H1 (cell line): Measurements from ENCODE around the gene OXNAD1. TPM values are rescaled to one million over a fixed set of nuclear protein-coding genes. Genes with fewer than 3 reads are reported as not detected.

ENCODE experiments used
- CTCF ChIA-PET: fragments of 300-600 bp; sonication (Branson Sonifier 250); formaldehyde crosslinking; loops from one replicate; lab custom pipeline; 2021; ENCODE audit not compliant: partially characterized antibody; lab: Charles Lee
- POLR2A ChIA-PET: fragments of 300-600 bp; sonication (Branson Sonifier 250); formaldehyde crosslinking; loops from one replicate; lab custom pipeline; 2021; ENCODE audit warnings: inconsistent platforms; ENCODE audit not compliant: partially characterized antibody; lab: Charles Lee
- DNase-seq, 2 experiments: peaks; one replicate each; pipeline versions ENCODE4 v3.0.0 to v3.0.0-alpha.2; 2010 to 2022; ENCODE audit warnings: low spot score in 2 of 2, low read depth in 1 of 2, mixed read lengths in 1 of 2
- FAIRE-seq: peaks from 2 replicates; lab custom pipeline; 2011; peaks lifted over from hg19 to GRCh38; lab: Jason Lieb, UNC
- H2AFZ ChIP-seq: 2 replicates; pipeline ENCODE4 v1.8.1; 2012; ENCODE audit warnings: low read length, inconsistent platforms
- H2AK5ac ChIP-seq: 2 replicates; pipeline ENCODE4 v1.6.1; 2013; ENCODE audit warnings: low read depth, low read length
- H2BK120ac ChIP-seq: replicated peaks from 2 replicates; pipeline ENCODE3; 2013; ENCODE audit warnings: low read depth, low read length, inconsistent platforms
- H2BK12ac ChIP-seq: 2 replicates; pipeline ENCODE4 v1.6.1; 2013; ENCODE audit warnings: low read depth, low read length
- H2BK15ac ChIP-seq: 2 replicates; pipeline ENCODE4 v1.6.1; 2013; ENCODE audit warnings: low read length
- H2BK20ac ChIP-seq: 2 replicates; pipeline ENCODE4 v1.6.1; 2013; ENCODE audit warnings: low read length
- H2BK5ac ChIP-seq: 2 replicates; pipeline ENCODE4 v1.6.1; 2013; ENCODE audit warnings: low read depth, low read length
- H3K14ac ChIP-seq: 2 replicates; pipeline ENCODE4 v1.6.1; 2013; ENCODE audit warnings: inconsistent platforms; ENCODE audit not compliant: insufficient read length
- H3K18ac ChIP-seq: 2 replicates; pipeline ENCODE4 v1.6.1; 2013; ENCODE audit warnings: low read length; ENCODE audit errors: extremely low read depth
- H3K23ac ChIP-seq: 2 replicates; pipeline ENCODE4 v1.6.1; 2013; ENCODE audit warnings: inconsistent platforms; ENCODE audit not compliant: insufficient read length
- H3K23me2 ChIP-seq: 2 replicates; pipeline ENCODE4 v1.6.1; 2013; ENCODE audit warnings: low read depth, low read length
- H3K27ac ChIP-seq: 2 replicates; pipeline ENCODE4 v1.6.1; 2011; ENCODE audit warnings: low read depth, low read length, inconsistent platforms
- H3K27me3 ChIP-seq, 4 experiments: replicated peaks in 1 of 4; 1 replicate in 1 of 4; 2 replicates in 3 of 4; pipeline versions ENCODE4 v1.6.1 to v1.8.1; 2011 to 2013; ENCODE audit warnings: low read length in 3 of 4, mild to moderate bottlenecking in 3 of 4, inconsistent platforms in 2 of 4, mixed read lengths in 2 of 4, moderate library complexity in 1 of 4; ENCODE audit not compliant: control insufficient read depth in 3 of 4, insufficient read depth in 3 of 4; ENCODE audit errors: extremely low read depth in 1 of 4
- H3K36me3 ChIP-seq, 4 experiments: 2 replicates each; pipeline versions ENCODE4 v1.6.1 to v1.8.1; 2011 to 2013; ENCODE audit warnings: mild to moderate bottlenecking in 4 of 4, low read length in 3 of 4, moderate library complexity in 2 of 4, control low read depth in 1 of 4, inconsistent platforms in 1 of 4; ENCODE audit not compliant: insufficient read depth in 4 of 4, control insufficient read depth in 2 of 4
- H3K4ac ChIP-seq: replicated peaks from 2 replicates; pipeline ENCODE3; 2013; ENCODE audit warnings: low read length, low read depth, mixed read lengths, inconsistent platforms; ENCODE audit not compliant: insufficient read length
- H3K4me1 ChIP-seq, 4 experiments: replicated peaks in 1 of 4; 1 replicate in 1 of 4; 2 replicates in 3 of 4; pipeline versions ENCODE4 v1.6.1 to v1.8.1; 2011 to 2013; ENCODE audit warnings: low read length in 3 of 4, inconsistent platforms in 2 of 4, mixed read lengths in 1 of 4; ENCODE audit not compliant: insufficient read depth in 4 of 4, control insufficient read depth in 3 of 4
- H3K4me2 ChIP-seq, 2 experiments: 2 replicates each; pipeline versions ENCODE4 v1.6.1 to v1.8.1; 2011 to 2013; ENCODE audit warnings: low read depth in 2 of 2, low read length in 2 of 2, control low read depth in 1 of 2, inconsistent platforms in 1 of 2, mild to moderate bottlenecking in 1 of 2; ENCODE audit not compliant: insufficient read depth in 1 of 2
- H3K4me3 ChIP-seq, 4 experiments: fragments of 200-600, 300-600 bp in 1 of 4; sonication (generic), shearing (Covaris generic), sonication (Bioruptor Twin) in 1 of 4; 2 replicates each; pipeline versions ENCODE4 v1.5.1 to v1.8.1; 2011 to 2016; ENCODE audit warnings: low read length in 4 of 4, low read depth in 3 of 4, control low read depth in 2 of 4, inconsistent platforms in 2 of 4, mild to moderate bottlenecking in 2 of 4, mixed read lengths in 1 of 4, moderate library complexity in 1 of 4; ENCODE audit not compliant: insufficient read depth in 2 of 4; ENCODE audit errors: extremely low read depth in 1 of 4
- H3K56ac ChIP-seq: replicated peaks from 2 replicates; pipeline ENCODE3; 2013; ENCODE audit warnings: low read depth, mild to moderate bottlenecking, mixed read lengths, low read length, inconsistent platforms; ENCODE audit not compliant: insufficient read length
- H3K79me1 ChIP-seq: 2 replicates; pipeline ENCODE4 v1.6.1; 2013; ENCODE audit warnings: low read depth, low read length, control low read depth
- H3K79me2 ChIP-seq, 2 experiments: 2 replicates each; pipeline versions ENCODE4 v1.6.1 to v1.8.1; 2012 to 2013; ENCODE audit warnings: low read length in 2 of 2, mild to moderate bottlenecking in 2 of 2, inconsistent platforms in 1 of 2; ENCODE audit not compliant: insufficient read depth in 2 of 2, control insufficient read depth in 1 of 2
- H3K9ac ChIP-seq, 4 experiments: replicated peaks in 1 of 4; 1 replicate in 1 of 4; 2 replicates in 3 of 4; pipeline versions ENCODE4 v1.6.1 to v1.8.1; 2011 to 2013; ENCODE audit warnings: low read depth in 3 of 4, low read length in 3 of 4, control low read depth in 2 of 4, mild to moderate bottlenecking in 2 of 4, moderate library complexity in 2 of 4, inconsistent platforms in 1 of 4; ENCODE audit errors: extremely low read depth in 1 of 4
- H3K9me3 ChIP-seq, 2 experiments: 2 replicates each; pipeline versions ENCODE4 v1.6.1 to v1.8.1; 2012 to 2013; ENCODE audit warnings: mild to moderate bottlenecking in 2 of 2, moderate library complexity in 2 of 2, control low read depth in 1 of 2, inconsistent platforms in 1 of 2, low read depth in 1 of 2, low read length in 1 of 2, mixed read lengths in 1 of 2; ENCODE audit not compliant: insufficient read depth in 2 of 2
- H4K20me1 ChIP-seq, 2 experiments: replicated peaks in 1 of 2; 2 replicates each; pipeline versions ENCODE3 to v1.8.1; 2011 to 2013; ENCODE audit warnings: inconsistent platforms in 2 of 2, low read length in 2 of 2, mild to moderate bottlenecking in 1 of 2; ENCODE audit not compliant: insufficient read depth in 2 of 2, control insufficient read depth in 1 of 2
- H4K5ac ChIP-seq: 2 replicates; pipeline ENCODE4 v1.6.1; 2013; ENCODE audit warnings: low read length, low read depth, mixed read lengths, inconsistent platforms; ENCODE audit not compliant: insufficient read length
- H4K8ac ChIP-seq: 2 replicates; pipeline ENCODE4 v1.8.0; 2013; ENCODE audit warnings: mild to moderate bottlenecking, moderate library complexity, low read length, inconsistent platforms; ENCODE audit not compliant: insufficient read depth; ENCODE audit errors: extremely low read depth
- H4K91ac ChIP-seq: replicated peaks from 2 replicates; pipeline ENCODE3; 2013; ENCODE audit warnings: low read length, mixed read lengths, inconsistent platforms; ENCODE audit not compliant: insufficient read length
- ASH2L ChIP-seq: fragments of 200-600, 300-600 bp; sonication (generic); IDR thresholded peaks from one replicate; pipeline ENCODE4 v1.7.1; 2017; ENCODE audit warnings: low read length
- CBX8 ChIP-seq: fragments of 300-800, 300-1000 bp; sonication (generic); IDR thresholded peaks from 2 replicates; pipeline ENCODE4 v1.7.1; 2016; ENCODE audit warnings: low read depth, low read length, borderline replicate concordance
- GABPA ChIP-seq: IDR thresholded peaks from 2 replicates; pipeline ENCODE4 v1.6.1; 2011; ENCODE audit warnings: mild to moderate bottlenecking, low read length, moderate library complexity, borderline replicate concordance; ENCODE audit not compliant: insufficient read depth
- SIN3A ChIP-seq, 2 experiments: IDR thresholded peaks in 1 of 2; conservative IDR thresholded peaks in 1 of 2; 2 replicates each; pipeline ENCODE4 v1.6.1; 2011 to 2012; ENCODE audit warnings: low read length in 2 of 2, improper control_type of control experiment in 1 of 2, low read depth in 1 of 2, mild to moderate bottlenecking in 1 of 2
- TCF12 ChIP-seq: IDR thresholded peaks from 2 replicates; pipeline ENCODE4 v1.6.1; 2011; ENCODE audit warnings: low read depth, mild to moderate bottlenecking, low read length
- WGBS, 2 experiments: shearing (Covaris generic) in 1 of 2; methylation state at CpG; one replicate each; pipeline versions ENCODE4 v1.1.6 to v1.1.7; 2013 to 2015; ENCODE audit warnings: low lambda C conversion rate in 2 of 2, mixed read lengths in 2 of 2, inconsistent platforms in 1 of 2, low coverage in 1 of 2, missing lambda C conversion rate in 1 of 2; ENCODE audit not compliant: insufficient replicate concordance in 2 of 2, insufficient coverage in 1 of 2, insufficient read length in 1 of 2; ENCODE audit errors: extremely low coverage in 1 of 2, missing lambda C conversion rate in 1 of 2; 5-methylcytosine and 5-hydroxymethylcytosine counted together
- polyA plus RNA-seq, 7 experiments: library from polyadenylated mRNA; depleted of rRNA in 3 of 7; stranded (reverse) in 5 of 7; unstranded in 2 of 7; fragments of >200 nt in 5 of 7; fragments of 200-250 nt in 2 of 7; gene quantifications; 1 replicate in 5 of 7; 2 replicates in 1 of 7; 4 replicates in 1 of 7; pipeline versions ENCODE4 v1.2.1 to v1.2.3, GENCODE V29; 2011 to 2013; ENCODE audit warnings: missing spikeins in 2 of 7, mixed read lengths in 2 of 7
- total RNA-seq: library from RNA; stranded (reverse); fragmentation: NEBNext Ultra II Directional; extraction: Animal tissue kit (Norgen Biotek cat#: 25700); gene quantifications from 2 replicates; pipeline ENCODE4 v1.2.1, GENCODE V29; 2021
- TF ChIP-seq, protein P1 (sequence below): IDR thresholded peaks from 2 replicates; pipeline ENCODE4 v1.6.1; 2011; ENCODE audit warnings: low read depth, mild to moderate bottlenecking, low read length; ENCODE audit not compliant: insufficient read depth
- TF ChIP-seq, protein P2 (sequence below): IDR thresholded peaks from 2 replicates; pipeline ENCODE4 v1.6.1; 2011; ENCODE audit warnings: low read length, improper control_type of control experiment

The OXNAD1 gene
- total and polyA plus RNA-seq, 2 of the 8 experiments (the other 6 are each of a cell fraction or from before 2014, with no cell fraction given), result 14.9 to 24.8 TPM

GRCh38 chr3:16289144-16289889, 24.3 kb downstream of the OXNAD1 start:
- Histone ChIP-seq H2AFZ (no peak overlapping the region), H3K4me2 (no peak overlapping the region)
- TF ChIP-seq, protein P1, sequence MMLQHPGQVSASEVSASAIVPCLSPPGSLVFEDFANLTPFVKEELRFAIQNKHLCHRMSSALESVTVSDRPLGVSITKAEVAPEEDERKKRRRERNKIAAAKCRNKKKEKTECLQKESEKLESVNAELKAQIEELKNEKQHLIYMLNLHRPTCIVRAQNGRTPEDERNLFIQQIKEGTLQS, result no peak
- TF ChIP-seq ASH2L, result no peak
- no peak for TF ChIP-seq TCF12
- TF ChIP-seq CBX8, result no peak
- TF ChIP-seq, protein P2, sequence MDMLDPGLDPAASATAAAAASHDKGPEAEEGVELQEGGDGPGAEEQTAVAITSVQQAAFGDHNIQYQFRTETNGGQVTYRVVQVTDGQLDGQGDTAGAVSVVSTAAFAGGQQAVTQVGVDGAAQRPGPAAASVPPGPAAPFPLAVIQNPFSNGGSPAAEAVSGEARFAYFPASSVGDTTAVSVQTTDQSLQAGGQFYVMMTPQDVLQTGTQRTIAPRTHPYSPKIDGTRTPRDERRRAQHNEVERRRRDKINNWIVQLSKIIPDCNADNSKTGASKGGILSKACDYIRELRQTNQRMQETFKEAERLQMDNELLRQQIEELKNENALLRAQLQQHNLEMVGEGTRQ, result no peak
- TF ChIP-seq GABPA, result no peak
- no peak for TF ChIP-seq SIN3A (conservative IDR thresholded peaks at IDR 0.05 in 1 of 2, IDR thresholded peaks at IDR 0.05 in 1 of 2; ENCODE audit: low read depth in 1 of 2, low read length in 2 of 2)

More at GRCh38 chr3:16289144-16289889, 24.3 kb downstream of the OXNAD1 start:
- H3K4ac ChIP-seq, result no peak overlapping the region
- H3K56ac ChIP-seq, result no peak overlapping the region
- 0 out of 2 replicates have a peak, but pooled peaks cover 3% of the 10 kb centered on the region for H3K79me1 ChIP-seq
- no peak overlapping the region for H2BK5ac ChIP-seq
- no peak overlapping the region for H2BK12ac ChIP-seq
- H3K4me3 ChIP-seq, result no peak overlapping the region
- no peaks in the 10 kb centered on the region for H3K4me1 ChIP-seq
- peaks cover 3 to 22% of the 10 kb centered on the region in 2 experiments; a peak in 2 of 4 replicates for H3K79me2 ChIP-seq
- no peak for DNase-seq
- no peaks in the 10 kb centered on the region for H4K20me1 ChIP-seq
- no peak overlapping the region for H4K5ac ChIP-seq
- H3K23ac ChIP-seq, result no peak overlapping the region
- no peaks in the 10 kb centered on the region for H3K27me3 ChIP-seq
- no peaks in the 10 kb centered on the region for H3K23me2 ChIP-seq
- WGBS, 2 experiments, result 88% methylated on average over 2 of the region's 2 CpGs; no CpG with 5 or more reads in 1 of the 2 experiments
- ChIA-PET CTCF (interaction anchor here (0.7 to 9.2 kb wide), 21 partner anchors 12 to 287 kb away, joined by 3 to 106 read pairs (median 5); partner anchors contain the start of genes DPH3 and OXNAD1), POLR2A (interaction anchor here (1.0 to 1.5 kb wide), 2 partner anchors 261 kb away, joined by 3 to 7 read pairs; no protein-coding TSS in a partner anchor)
- no peak overlapping the region for H2BK120ac ChIP-seq
- H3K27ac ChIP-seq, result no peak overlapping the region; the same call in 1 of the 2 replicates
- H3K9me3 ChIP-seq, result no peaks in the 10 kb centered on the region
- no peak overlapping the region for H4K8ac ChIP-seq
- peaks cover 0 to 11% (median 8%) of the 10 kb centered on the region in 4 experiments; a peak in 5 of 8 replicates for H3K36me3 ChIP-seq
- H3K14ac ChIP-seq, result no peak overlapping the region
- H4K91ac ChIP-seq, result no peak overlapping the region
- H2BK20ac ChIP-seq, result no peak overlapping the region
- H3K18ac ChIP-seq, result no peak overlapping the region
- no peak overlapping the region for H2AK5ac ChIP-seq
- FAIRE-seq, result no peak
- H2BK15ac ChIP-seq, result no peak overlapping the region
- H3K9ac ChIP-seq, result no peak overlapping the region
